Measurements from ENCODE around the gene ELMO1.

DNA sequence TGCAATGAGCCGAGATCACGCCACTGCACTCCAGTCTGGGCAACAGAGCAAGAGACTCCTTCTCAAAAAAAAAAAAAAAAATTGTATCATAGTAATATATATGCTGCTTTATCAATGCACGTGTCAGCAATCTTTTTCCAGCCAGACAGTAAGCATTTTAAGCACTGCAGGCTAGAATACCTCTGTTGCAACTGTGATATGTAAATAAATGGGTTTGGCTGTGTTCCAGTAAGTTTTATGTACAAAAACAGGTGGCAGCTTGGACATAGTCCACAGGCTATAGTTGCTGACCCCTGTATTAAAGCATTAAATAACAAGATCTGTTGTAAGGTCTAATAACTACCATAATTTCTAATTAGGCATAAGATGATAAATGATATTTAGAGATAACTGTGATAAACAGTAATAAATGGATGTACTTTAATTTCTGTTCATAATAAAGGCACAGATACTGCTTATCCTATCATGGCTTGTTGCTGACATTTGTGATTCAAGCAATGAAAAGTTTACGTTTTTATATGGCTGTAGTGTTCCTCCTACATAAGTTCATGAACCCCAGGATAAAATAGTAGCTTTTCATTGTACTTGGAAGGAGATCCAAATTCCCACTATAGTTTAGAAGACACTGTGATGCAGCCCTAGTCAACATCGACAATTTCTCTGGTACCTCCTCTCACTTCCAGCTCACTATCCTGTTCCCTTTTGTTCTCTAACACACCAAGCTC is 161.4 kb downstream of the ELMO1 start:
- TF ChIP-seq, protein P1, sequence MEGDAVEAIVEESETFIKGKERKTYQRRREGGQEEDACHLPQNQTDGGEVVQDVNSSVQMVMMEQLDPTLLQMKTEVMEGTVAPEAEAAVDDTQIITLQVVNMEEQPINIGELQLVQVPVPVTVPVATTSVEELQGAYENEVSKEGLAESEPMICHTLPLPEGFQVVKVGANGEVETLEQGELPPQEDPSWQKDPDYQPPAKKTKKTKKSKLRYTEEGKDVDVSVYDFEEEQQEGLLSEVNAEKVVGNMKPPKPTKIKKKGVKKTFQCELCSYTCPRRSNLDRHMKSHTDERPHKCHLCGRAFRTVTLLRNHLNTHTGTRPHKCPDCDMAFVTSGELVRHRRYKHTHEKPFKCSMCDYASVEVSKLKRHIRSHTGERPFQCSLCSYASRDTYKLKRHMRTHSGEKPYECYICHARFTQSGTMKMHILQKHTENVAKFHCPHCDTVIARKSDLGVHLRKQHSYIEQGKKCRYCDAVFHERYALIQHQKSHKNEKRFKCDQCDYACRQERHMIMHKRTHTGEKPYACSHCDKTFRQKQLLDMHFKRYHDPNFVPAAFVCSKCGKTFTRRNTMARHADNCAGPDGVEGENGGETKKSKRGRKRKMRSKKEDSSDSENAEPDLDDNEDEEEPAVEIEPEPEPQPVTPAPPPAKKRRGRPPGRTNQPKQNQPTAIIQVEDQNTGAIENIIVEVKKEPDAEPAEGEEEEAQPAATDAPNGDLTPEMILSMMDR (IDR thresholded peaks at IDR 0.05; ENCODE audit: poor library complexity): no peak
- TF ChIP-seq EZH2 (IDR thresholded peaks at IDR 0.05; ENCODE audit: borderline replicate concordance) (no peak), EZH2phosphoT487 (IDR thresholded peaks at IDR 0.05; ENCODE audit: low read depth, severe bottlenecking, unreplicated experiment) (no peak)

Measured in hepatocyte (in vitro differentiated cells).